ENCODE results near the gene SLC30A2. TPM values are rescaled to one million over a fixed set of nuclear protein-coding genes. Genes with fewer than 3 reads are reported as not detected.

SLC30A2 gene
- total RNA-seq, 1 experiment from 2014 or later = 3.0 TPM

- H3K36me3 Mint-ChIP-seq (ENCODE audit: insufficient read depth, unreplicated experiment) = no peaks in the 10 kb centered on the region
- no peaks in the 10 kb centered on the region for H3K27me3 Mint-ChIP-seq (ENCODE audit: insufficient read depth, unreplicated experiment)
- H3K4me1 Mint-ChIP-seq (ENCODE audit: low read depth, unreplicated experiment) = peaks cover 8% of the 10 kb centered on the region
- Histone ChIP-seq H3K27me3 (replicated peaks; ENCODE audit: control insufficient read depth, insufficient read depth, low read length) (no peaks in the 10 kb centered on the region), H3K4me3 (ENCODE audit: low read depth, low read length) (no peak overlapping the region), H3K4me1 (no peaks in the 10 kb centered on the region), H3K9me3 (no peaks in the 10 kb centered on the region), H3K36me3 (ENCODE audit: control insufficient read depth, insufficient read depth, low read length) (no peaks in the 10 kb centered on the region)
- no peak overlapping the region for H3K27ac Mint-ChIP-seq (ENCODE audit: unreplicated experiment)
- no peak for DNase-seq
- no peak overlapping the region for H3K4me3 Mint-ChIP-seq (ENCODE audit: unreplicated experiment)
- CTCF ChIA-PET = interaction anchor here (0.7 to 1.7 kb wide), 4 partner anchors 11 to 193 kb away, joined by 3 to 5 read pairs (median 4); no protein-coding TSS in a partner anchor
- POLR2A ChIA-PET = no interaction called here
- BruUV-seq (replicated peaks) = no TSS peak
- no peak for TF ChIP-seq CTCF (IDR thresholded peaks at IDR 0.05; ENCODE audit: insufficient read depth in 1 of 2, low read depth in 1 of 2, low read length in 1 of 2, severe bottlenecking in 1 of 2, unreplicated experiment in 1 of 2)
- no peaks in the 10 kb centered on the region for H3K9me3 Mint-ChIP-seq (ENCODE audit: unreplicated experiment)
- intact Hi-C loops (cut with micrococcal nuclease; ENCODE audit: unreplicated experiment) = no loop called here
These were observed 15.9 kb downstream of the SLC30A2 start for GRCh38 chr1:26029864-26030481.

GRCh38 chr1:26029054-26029863, 16.7 kb downstream of the SLC30A2 start:
- H3K4me1 ChIP-seq = no peaks in the 10 kb centered on the region
- no peak for DNase-seq
- CTCF ChIA-PET = interaction anchor here (0.6 to 1.7 kb wide), 5 partner anchors 10 to 192 kb away, joined by 3 to 5 read pairs (median 4); no protein-coding TSS in a partner anchor
- H3K36me3 ChIP-seq (ENCODE audit: control insufficient read depth, insufficient read depth, low read length) = no peaks in the 10 kb centered on the region
- Mint-ChIP-seq H3K36me3 (ENCODE audit: insufficient read depth, unreplicated experiment) (no peaks in the 10 kb centered on the region), H3K4me3 (ENCODE audit: unreplicated experiment) (no peak overlapping the region), H3K4me1 (ENCODE audit: low read depth, unreplicated experiment) (peaks cover under 1% of the 10 kb centered on the region), H3K9me3 (ENCODE audit: unreplicated experiment) (no peaks in the 10 kb centered on the region), H3K27me3 (ENCODE audit: insufficient read depth, unreplicated experiment) (no peaks in the 10 kb centered on the region), H3K27ac (ENCODE audit: unreplicated experiment) (no peak overlapping the region)
- H3K4me3 ChIP-seq (ENCODE audit: low read depth, low read length) = no peak overlapping the region
- no peak for TF ChIP-seq CTCF (IDR thresholded peaks at IDR 0.05; ENCODE audit: insufficient read depth in 1 of 2, low read depth in 1 of 2, low read length in 1 of 2, severe bottlenecking in 1 of 2, unreplicated experiment in 1 of 2)
- no peaks in the 10 kb centered on the region for H3K9me3 ChIP-seq
- POLR2A ChIA-PET = no interaction called here
- BruUV-seq (replicated peaks) = no TSS peak
- H3K27me3 ChIP-seq (replicated peaks; ENCODE audit: control insufficient read depth, insufficient read depth, low read length) = no peaks in the 10 kb centered on the region
- intact Hi-C loops (cut with micrococcal nuclease; ENCODE audit: unreplicated experiment) = no loop called here

- Mint-ChIP-seq H3K36me3 (ENCODE audit: insufficient read depth, unreplicated experiment) (no peaks in the 10 kb centered on the region), H3K9me3 (ENCODE audit: unreplicated experiment) (no peaks in the 10 kb centered on the region)
- POLR2A ChIA-PET = no interaction called here
These were observed 17.4 kb downstream of the SLC30A2 start for GRCh38 chr1:26028490-26028980.

More at GRCh38 chr1:26028490-26028980, 17.4 kb downstream of the SLC30A2 start:
- CTCF ChIA-PET = no interaction called here
- H3K4me1 ChIP-seq = no peaks in the 10 kb centered on the region
- no peaks in the 10 kb centered on the region for H3K9me3 ChIP-seq
- H3K4me3 ChIP-seq (ENCODE audit: low read depth, low read length) = no peak overlapping the region
- H3K4me3 Mint-ChIP-seq (ENCODE audit: unreplicated experiment) = no peak overlapping the region
- H3K27ac Mint-ChIP-seq (ENCODE audit: unreplicated experiment) = no peak overlapping the region
- no peaks in the 10 kb centered on the region for H3K36me3 ChIP-seq (ENCODE audit: control insufficient read depth, insufficient read depth, low read length)
- no TSS peak for BruUV-seq (replicated peaks)
- intact Hi-C loops (cut with micrococcal nuclease; ENCODE audit: unreplicated experiment) = no loop called here
- H3K27me3 ChIP-seq (replicated peaks; ENCODE audit: control insufficient read depth, insufficient read depth, low read length) = no peaks in the 10 kb centered on the region
- TF ChIP-seq CTCF (IDR thresholded peaks at IDR 0.05; ENCODE audit: insufficient read depth in 1 of 2, low read depth in 1 of 2, low read length in 1 of 2, severe bottlenecking in 1 of 2, unreplicated experiment in 1 of 2) = no peak
- DNase-seq = no peak
- H3K27me3 Mint-ChIP-seq (ENCODE audit: insufficient read depth, unreplicated experiment) = no peaks in the 10 kb centered on the region
- H3K4me1 Mint-ChIP-seq (ENCODE audit: low read depth, unreplicated experiment) = no peaks in the 10 kb centered on the region

Measured in Caco-2 (cell line).